Measurements from ENCODE around the gene ALG14. TPM values are rescaled to one million over a fixed set of nuclear protein-coding genes. Genes with fewer than 3 reads are reported as not detected.

Gene ALG14
- total RNA-seq, 1 donor from 2014 or later = 0.49 TPM

- TF ChIP-seq CTCF (IDR thresholded peaks at IDR 0.05) = no peak
- TF ChIP-seq EZH2 (IDR thresholded peaks at IDR 0.05) = no peak
- TF ChIP-seq EZH2phosphoT487 (IDR thresholded peaks at IDR 0.05) = no peak
- no peaks in the 10 kb centered on the region for H3K36me3 ChIP-seq
- Mint-ChIP-seq H3K27ac (no peak overlapping the region), H3K27me3 (ENCODE audit: insufficient read depth, low read depth) (no peaks in the 10 kb centered on the region), H3K36me3 (peaks cover 7% of the 10 kb centered on the region), H3K4me3 (no peak overlapping the region), H3K9me3 (peaks cover 12% of the 10 kb centered on the region), H3K4me1 (peaks cover 30% of the 10 kb centered on the region)
- H3K4me2 ChIP-seq = no peak overlapping the region
- DNase-seq (ENCODE audit: low spot score) = no peak
- H4K20me1 ChIP-seq (ENCODE audit: low read depth) = no peaks in the 10 kb centered on the region
- H3K27ac ChIP-seq = no peak overlapping the region
- no peak overlapping the region for H2AFZ ChIP-seq (replicated peaks)
- H3K4me3 ChIP-seq = no peak overlapping the region
- no peaks in the 10 kb centered on the region for H3K79me2 ChIP-seq (ENCODE audit: low read depth)
- H3K4me1 ChIP-seq = peaks cover 11% of the 10 kb centered on the region
- H3F3A ChIP-seq (ENCODE audit: low read depth) = no peaks in the 10 kb centered on the region
- H3K9me3 ChIP-seq (ENCODE audit: low read depth) = no peaks in the 10 kb centered on the region
- no peak overlapping the region for H3K9ac ChIP-seq
- no peaks in the 10 kb centered on the region for H3K27me3 ChIP-seq
Measured at GRCh38 chr1:94979656-94980581, 92.8 kb downstream of the ALG14 start.

GRCh38 chr1:94979131-94979530 lies 93.6 kb downstream of the ALG14 start:
- Mint-ChIP-seq H3K4me3 (no peak overlapping the region), H3K36me3 (peaks cover 7% of the 10 kb centered on the region), H3K4me1 (peaks cover 27% of the 10 kb centered on the region), H3K27ac (no peak overlapping the region), H3K9me3 (peaks cover 12% of the 10 kb centered on the region), H3K27me3 (ENCODE audit: insufficient read depth, low read depth) (no peaks in the 10 kb centered on the region)
- Histone ChIP-seq H2AFZ (replicated peaks) (no peak overlapping the region), H3K36me3 (no peaks in the 10 kb centered on the region), H4K20me1 (ENCODE audit: low read depth) (no peaks in the 10 kb centered on the region), H3F3A (ENCODE audit: low read depth) (no peaks in the 10 kb centered on the region), H3K9me3 (ENCODE audit: low read depth) (no peaks in the 10 kb centered on the region), H3K9ac (no peak overlapping the region), H3K27me3 (no peaks in the 10 kb centered on the region), H3K4me3 (no peak overlapping the region), H3K27ac (no peak overlapping the region), H3K79me2 (ENCODE audit: low read depth) (no peaks in the 10 kb centered on the region), H3K4me2 (no peak overlapping the region), H3K4me1 (peaks cover 11% of the 10 kb centered on the region)
- TF ChIP-seq EZH2 (IDR thresholded peaks at IDR 0.05) (no peak), EZH2phosphoT487 (IDR thresholded peaks at IDR 0.05) (no peak), CTCF (IDR thresholded peaks at IDR 0.05) (no peak)
- no peak for DNase-seq (ENCODE audit: low spot score)

- Mint-ChIP-seq H3K27ac (no peak overlapping the region), H3K36me3 (peaks cover 7% of the 10 kb centered on the region)
- TF ChIP-seq CTCF (IDR thresholded peaks at IDR 0.05) (no peak), EZH2phosphoT487 (IDR thresholded peaks at IDR 0.05) (no peak), EZH2 (IDR thresholded peaks at IDR 0.05) (no peak)
Measured at GRCh38 chr1:94978401-94978800, 94.3 kb downstream of the ALG14 start.

More at GRCh38 chr1:94978401-94978800, 94.3 kb downstream of the ALG14 start:
- H3K4me1 Mint-ChIP-seq = peaks cover 27% of the 10 kb centered on the region
- Histone ChIP-seq H3K9ac (no peak overlapping the region), H3K36me3 (no peaks in the 10 kb centered on the region), H3K79me2 (ENCODE audit: low read depth) (no peaks in the 10 kb centered on the region), H3K27me3 (no peaks in the 10 kb centered on the region), H3K4me3 (no peak overlapping the region), H3K9me3 (ENCODE audit: low read depth) (no peaks in the 10 kb centered on the region), H4K20me1 (ENCODE audit: low read depth) (no peaks in the 10 kb centered on the region), H3F3A (ENCODE audit: low read depth) (no peaks in the 10 kb centered on the region), H3K27ac (no peak overlapping the region), H3K4me1 (peaks cover 11% of the 10 kb centered on the region), H2AFZ (replicated peaks) (no peak overlapping the region), H3K4me2 (no peak overlapping the region)
- no peak overlapping the region for H3K4me3 Mint-ChIP-seq
- H3K9me3 Mint-ChIP-seq = peaks cover 12% of the 10 kb centered on the region
- H3K27me3 Mint-ChIP-seq (ENCODE audit: insufficient read depth, low read depth) = no peaks in the 10 kb centered on the region
- DNase-seq (ENCODE audit: low spot score) = no peak

All from neural progenitor cell (in vitro differentiated cells).